Suprapubic skin (tissue), 4 donors: ENCODE measurements around the gene AKT1S1. TPM values are rescaled to one million over a fixed set of nuclear protein-coding genes. Genes with fewer than 3 reads are reported as not detected.

Source experiments
- DNase-seq, 2 donors: peaks; one replicate each; pipeline ENCODE4 v3.0.0-alpha.2; 2019; ENCODE audit warnings: low spot score in 2 of 2
- H3K27ac ChIP-seq: fragments of 200-600 bp; sonication (generic); one replicate; pipeline ENCODE4 v1.5.1; 2019
- H3K27me3 ChIP-seq: fragments of 200-600 bp; sonication (generic); one replicate; pipeline ENCODE4 v1.5.1; 2019
- H3K36me3 ChIP-seq: fragments of 200-600 bp; sonication (generic); one replicate; pipeline ENCODE4 v1.5.1; 2019
- H3K4me1 ChIP-seq: fragments of 200-600 bp; sonication (generic); one replicate; pipeline ENCODE4 v1.5.1; 2019
- H3K4me3 ChIP-seq: fragments of 200-600 bp; sonication (generic); one replicate; pipeline ENCODE4 v1.5.1; 2019; ENCODE audit warnings: mild to moderate bottlenecking
- H3K9me3 ChIP-seq: fragments of 200-600 bp; sonication (generic); one replicate; pipeline ENCODE4 v1.5.1; 2019
- EP300 ChIP-seq: sonication (generic); formaldehyde crosslinking; IDR thresholded peaks from one replicate; pipeline ENCODE4 v1.6.1; 2017; ENCODE audit warnings: antibody characterized with exemption
- POLR2A ChIP-seq, 2 donors: fragments of 450-650 bp; IDR thresholded peaks; one replicate each; pipeline ENCODE4 v1.6.1; 2017; ENCODE audit warnings: antibody characterized with exemption in 2 of 2, mild to moderate bottlenecking in 2 of 2, moderate library complexity in 2 of 2
- POLR2AphosphoS5 ChIP-seq, 3 donors: sonication (generic); formaldehyde crosslinking; IDR thresholded peaks; one replicate each; pipeline ENCODE4 v1.6.1; 2017; ENCODE audit warnings: antibody characterized with exemption in 3 of 3
- WGBS: methylation state at CpG from one replicate; pipeline ENCODE4 v1.1.5; 2018; 5-methylcytosine and 5-hydroxymethylcytosine counted together
- total RNA-seq, 4 donors: library from RNA; depleted of rRNA; stranded (reverse); fragments of >200 nt; gene quantifications; one replicate each; pipeline ENCODE4 v1.1.0, GENCODE V29; 2016
- TF ChIP-seq, protein P1 (sequence below), 2 donors: fragments of 200-600 bp in 1 of 2; fragments of 450-650 bp in 1 of 2; sonication (generic) in 1 of 2; IDR thresholded peaks; one replicate each; pipeline ENCODE4 v1.5.1; 2016 to 2019; ENCODE audit warnings: antibody characterized with exemption in 2 of 2, mild to moderate bottlenecking in 1 of 2, moderate library complexity in 1 of 2

Gene AKT1S1
- total RNA-seq, 4 donors from 2014 or later: 19.3 to 25.1 (median 20.0) TPM

GRCh38 chr19:49911381-49912145, 34.4 kb upstream of the AKT1S1 start:
- WGBS: 48% methylated on average over 9 of the region's 9 CpGs
- Histone ChIP-seq H3K4me3 (no peak overlapping the region), H3K36me3 (peaks cover 62% of the 10 kb centered on the region), H3K27me3 (no peaks in the 10 kb centered on the region), H3K27ac (no peak overlapping the region), H3K4me1 (no peaks in the 10 kb centered on the region), H3K9me3 (no peaks in the 10 kb centered on the region)
- TF ChIP-seq POLR2AphosphoS5 (IDR thresholded peaks at IDR 0.05) (no peak), POLR2A (IDR thresholded peaks at IDR 0.05) (no peak), EP300 (no peak)
- TF ChIP-seq, protein P1, sequence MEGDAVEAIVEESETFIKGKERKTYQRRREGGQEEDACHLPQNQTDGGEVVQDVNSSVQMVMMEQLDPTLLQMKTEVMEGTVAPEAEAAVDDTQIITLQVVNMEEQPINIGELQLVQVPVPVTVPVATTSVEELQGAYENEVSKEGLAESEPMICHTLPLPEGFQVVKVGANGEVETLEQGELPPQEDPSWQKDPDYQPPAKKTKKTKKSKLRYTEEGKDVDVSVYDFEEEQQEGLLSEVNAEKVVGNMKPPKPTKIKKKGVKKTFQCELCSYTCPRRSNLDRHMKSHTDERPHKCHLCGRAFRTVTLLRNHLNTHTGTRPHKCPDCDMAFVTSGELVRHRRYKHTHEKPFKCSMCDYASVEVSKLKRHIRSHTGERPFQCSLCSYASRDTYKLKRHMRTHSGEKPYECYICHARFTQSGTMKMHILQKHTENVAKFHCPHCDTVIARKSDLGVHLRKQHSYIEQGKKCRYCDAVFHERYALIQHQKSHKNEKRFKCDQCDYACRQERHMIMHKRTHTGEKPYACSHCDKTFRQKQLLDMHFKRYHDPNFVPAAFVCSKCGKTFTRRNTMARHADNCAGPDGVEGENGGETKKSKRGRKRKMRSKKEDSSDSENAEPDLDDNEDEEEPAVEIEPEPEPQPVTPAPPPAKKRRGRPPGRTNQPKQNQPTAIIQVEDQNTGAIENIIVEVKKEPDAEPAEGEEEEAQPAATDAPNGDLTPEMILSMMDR (IDR thresholded peaks at IDR 0.05): no peak
- no peak for DNase-seq

- no peaks in the 10 kb centered on the region for H3K9me3 ChIP-seq
- H3K27me3 ChIP-seq: no peaks in the 10 kb centered on the region
- DNase-seq: no peak
- peaks cover 57% of the 10 kb centered on the region for H3K36me3 ChIP-seq
- no peaks in the 10 kb centered on the region for H3K4me1 ChIP-seq
- TF ChIP-seq, protein P1 (IDR thresholded peaks at IDR 0.05): no peak
- H3K27ac ChIP-seq: no peak overlapping the region
- 78% methylated on average over 4 of the region's 5 CpGs for WGBS
- H3K4me3 ChIP-seq: no peak overlapping the region
These were observed 33.0 kb upstream of the AKT1S1 start for GRCh38 chr19:49910179-49910578.

DNA sequence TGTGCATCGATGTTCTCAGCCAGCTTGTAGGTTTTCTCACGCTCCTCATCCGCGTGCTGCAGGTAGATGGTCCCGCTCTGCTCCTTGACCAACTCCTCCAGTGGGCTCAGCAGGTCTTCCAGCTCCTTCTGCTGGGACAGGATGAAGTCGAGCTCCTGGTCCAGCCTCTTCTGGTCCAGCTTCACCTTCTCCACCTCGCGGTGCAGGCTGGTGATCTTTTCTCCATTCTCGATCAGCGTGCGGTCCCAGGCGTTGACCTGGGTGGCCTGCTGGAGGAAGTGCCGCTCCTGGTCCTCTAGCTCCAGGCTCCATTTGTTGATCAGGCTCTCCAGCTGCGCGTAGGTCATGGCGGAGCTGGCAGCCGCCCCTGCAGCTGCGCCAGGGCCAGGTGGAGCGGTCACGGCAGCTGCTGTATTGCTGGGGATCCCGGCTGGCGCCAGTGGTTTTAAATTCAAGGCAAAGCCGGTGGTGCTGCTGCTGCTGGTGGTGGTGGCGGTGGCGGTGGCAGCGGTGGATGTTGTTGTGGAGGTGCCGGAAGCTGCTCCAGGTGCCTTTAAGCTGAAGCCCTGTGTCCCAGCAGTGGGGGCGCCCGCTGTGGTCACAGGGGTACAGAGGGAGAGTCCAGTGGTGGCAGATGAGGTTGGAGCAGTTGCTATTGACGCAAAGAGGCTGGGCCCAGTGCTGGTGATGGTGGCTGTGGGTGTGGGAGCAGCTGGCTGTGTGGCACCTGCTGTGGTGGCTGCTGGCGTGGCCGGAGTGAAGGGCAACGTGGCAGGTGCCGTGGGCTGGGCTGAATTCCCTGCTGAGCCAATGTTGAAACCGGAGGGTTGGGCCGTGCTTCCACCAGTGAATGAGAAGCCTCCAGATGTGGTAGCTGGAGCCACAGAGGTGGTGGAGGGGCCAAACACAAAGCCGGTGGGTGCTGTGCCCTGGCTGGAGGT, 31.6 kb upstream of the AKT1S1 start:
- 94% methylated on average over 28 of the region's 37 CpGs for WGBS
- DNase-seq: no peak
- H3K27me3 ChIP-seq: no peaks in the 10 kb centered on the region
- TF ChIP-seq POLR2AphosphoS5 (IDR thresholded peaks at IDR 0.05) (no peak), POLR2A (IDR thresholded peaks at IDR 0.05) (no peak), EP300 (no peak)
- TF ChIP-seq, protein P1 (IDR thresholded peaks at IDR 0.05): no peak
- H3K27ac ChIP-seq: no peak overlapping the region
- H3K4me1 ChIP-seq: no peaks in the 10 kb centered on the region
- H3K4me3 ChIP-seq: no peak overlapping the region
- H3K36me3 ChIP-seq: peaks cover 47% of the 10 kb centered on the region
- H3K9me3 ChIP-seq: no peaks in the 10 kb centered on the region

DNA sequence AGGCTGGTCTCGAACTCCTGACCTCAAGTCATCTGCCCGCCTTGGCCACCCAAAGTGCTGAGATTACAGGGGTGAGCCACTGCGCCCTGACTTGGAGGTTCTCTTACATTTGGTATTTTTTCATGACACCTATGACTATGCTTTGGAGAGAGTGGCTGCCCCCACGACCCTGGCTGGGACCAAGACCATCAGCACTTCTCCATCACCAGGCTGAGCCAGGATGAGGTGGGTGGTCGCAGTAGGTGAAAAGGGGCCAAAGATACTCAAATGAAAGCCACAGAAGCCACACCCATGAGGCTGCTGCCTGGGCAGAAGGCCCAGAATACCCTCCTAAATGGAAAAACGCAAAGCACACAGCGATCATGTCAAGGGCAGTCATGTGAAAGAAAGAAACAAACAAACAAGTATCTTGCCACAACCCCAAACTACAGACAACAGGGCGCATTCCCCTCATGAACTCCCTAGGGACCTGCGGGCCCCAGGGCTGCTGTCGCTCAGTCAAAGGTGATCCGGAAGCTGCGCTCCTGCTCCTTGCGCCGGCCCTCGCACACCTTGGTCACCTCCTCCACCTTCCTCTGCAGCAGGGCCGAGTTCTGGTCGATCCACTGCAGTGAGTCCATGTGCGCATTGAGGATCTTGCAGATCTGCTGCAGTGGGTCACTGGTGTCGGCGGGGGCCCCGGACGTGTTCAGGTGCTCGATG, 30.7 kb upstream of the AKT1S1 start:
- no peak for DNase-seq
- no peaks in the 10 kb centered on the region for H3K27me3 ChIP-seq

More for the DNA sequence above, 30.7 kb upstream of the AKT1S1 start:
- Histone ChIP-seq H3K27ac (no peak overlapping the region), H3K36me3 (peaks cover 38% of the 10 kb centered on the region), H3K4me3 (no peak overlapping the region), H3K4me1 (no peaks in the 10 kb centered on the region), H3K9me3 (no peaks in the 10 kb centered on the region)
- 91% methylated on average over 23 of the region's 23 CpGs for WGBS
- TF ChIP-seq POLR2AphosphoS5 (IDR thresholded peaks at IDR 0.05): no peak
- TF ChIP-seq, protein P1 (IDR thresholded peaks at IDR 0.05): no peak
- no peak for TF ChIP-seq EP300
- no peak for TF ChIP-seq POLR2A (IDR thresholded peaks at IDR 0.05)
